H9 (cell line): ENCODE measurements around the gene PDE6G. TPM values are rescaled to one million over a fixed set of nuclear protein-coding genes. Genes with fewer than 3 reads are reported as not detected.

Experiments
- DNase-seq: peaks from one replicate; pipeline ENCODE4 v3.0.0-alpha.2; 2017
- H2AFZ ChIP-seq: one replicate; pipeline ENCODE4 v1.6.1; 2013; ENCODE audit warnings: mild to moderate bottlenecking, low read length, control low read depth, moderate library complexity
- H2AK5ac ChIP-seq: 2 replicates; pipeline ENCODE4 v1.6.1; 2013; ENCODE audit warnings: low read length, control low read depth, mixed read lengths; ENCODE audit not compliant: insufficient read length
- H2BK120ac ChIP-seq: one replicate; pipeline ENCODE4 v1.6.1; 2013; ENCODE audit warnings: low read depth, mild to moderate bottlenecking, low read length, control low read depth, inconsistent platforms; ENCODE audit not compliant: poor library complexity, severe bottlenecking
- H2BK12ac ChIP-seq: 2 replicates; pipeline ENCODE4 v1.6.1; 2013; ENCODE audit warnings: low read length, control low read depth, mixed read lengths, low read depth; ENCODE audit not compliant: insufficient read length
- H2BK15ac ChIP-seq: 2 replicates; pipeline ENCODE4 v1.6.1; 2013; ENCODE audit warnings: low read depth, low read length, control low read depth
- H2BK20ac ChIP-seq: one replicate; pipeline ENCODE4 v1.6.1; 2013; ENCODE audit warnings: low read depth, mild to moderate bottlenecking, low read length, control low read depth, inconsistent platforms; ENCODE audit not compliant: poor library complexity, severe bottlenecking
- H2BK5ac ChIP-seq: 2 replicates; pipeline ENCODE4 v1.6.1; 2013; ENCODE audit warnings: low read length, control low read depth, mixed read lengths; ENCODE audit not compliant: insufficient read length
- H3K14ac ChIP-seq: 2 replicates; pipeline ENCODE4 v1.6.1; 2013; ENCODE audit warnings: low read length, control low read depth; ENCODE audit not compliant: insufficient read depth
- H3K18ac ChIP-seq: 2 replicates; pipeline ENCODE4 v1.6.1; 2013; ENCODE audit warnings: low read depth, mild to moderate bottlenecking, mixed read lengths, low read length, control low read depth; ENCODE audit not compliant: insufficient read length
- H3K23ac ChIP-seq: 2 replicates; pipeline ENCODE4 v1.6.1; 2013; ENCODE audit warnings: low read length, control low read depth, mixed read lengths, low read depth; ENCODE audit not compliant: insufficient read length
- H3K23me2 ChIP-seq: 2 replicates; pipeline ENCODE4 v1.6.1; 2013; ENCODE audit warnings: low read depth, mild to moderate bottlenecking, mixed read lengths, low read length, control low read depth; ENCODE audit not compliant: insufficient read length, poor library complexity, severe bottlenecking
- H3K27ac ChIP-seq: 2 replicates; pipeline ENCODE4 v1.5.1; 2013; ENCODE audit warnings: low read length, control low read depth, mixed read lengths, low read depth; ENCODE audit not compliant: insufficient read length
- H3K27me3 ChIP-seq: 2 replicates; pipeline ENCODE4 v1.6.1; 2013; ENCODE audit warnings: low read length, control low read depth, inconsistent platforms; ENCODE audit not compliant: insufficient read depth
- H3K4ac ChIP-seq: 2 replicates; pipeline ENCODE4 v1.6.1; 2013; ENCODE audit warnings: low read depth, mild to moderate bottlenecking, control low read depth, inconsistent platforms, low read length, moderate library complexity
- H3K4me1 ChIP-seq: 2 replicates; pipeline ENCODE4 v1.6.1; 2013; ENCODE audit warnings: low read length, control low read depth, inconsistent platforms; ENCODE audit not compliant: insufficient read depth
- H3K4me2 ChIP-seq: 2 replicates; pipeline ENCODE4 v1.6.1; 2013; ENCODE audit warnings: low read length, control low read depth, mixed read lengths; ENCODE audit not compliant: insufficient read length, insufficient read depth
- H3K56ac ChIP-seq: 2 replicates; pipeline ENCODE4 v1.6.1; 2013; ENCODE audit warnings: low read depth, mild to moderate bottlenecking, mixed read lengths, low read length, control low read depth; ENCODE audit not compliant: insufficient read length
- H3K79me1 ChIP-seq: 2 replicates; pipeline ENCODE4 v1.6.1; 2013; ENCODE audit warnings: low read depth, mild to moderate bottlenecking, moderate library complexity, low read length, control low read depth, inconsistent platforms; ENCODE audit not compliant: insufficient read depth, poor library complexity, severe bottlenecking
- H3K79me2 ChIP-seq: 2 replicates; pipeline ENCODE4 v1.6.1; 2013; ENCODE audit warnings: low read length, control low read depth, inconsistent platforms; ENCODE audit not compliant: insufficient read depth
- H3K9ac ChIP-seq: 2 replicates; pipeline ENCODE4 v1.6.1; 2013; ENCODE audit warnings: low read length, control low read depth, mixed read lengths; ENCODE audit not compliant: insufficient read length; ENCODE audit errors: extremely low read depth
- H3K9me3 ChIP-seq: one replicate; pipeline ENCODE4 v1.6.1; 2013; ENCODE audit warnings: low read depth, low read length, inconsistent platforms; ENCODE audit not compliant: control insufficient read depth
- H3T11ph ChIP-seq: one replicate; pipeline ENCODE4 v1.6.1; 2013; ENCODE audit warnings: mild to moderate bottlenecking, low read length, control low read depth, inconsistent platforms
- H4K20me1 ChIP-seq: one replicate; pipeline ENCODE4 v1.6.1; 2013; ENCODE audit not compliant: control insufficient read depth, insufficient read length, insufficient read depth
- H4K5ac ChIP-seq: 2 replicates; pipeline ENCODE4 v1.6.1; 2013; ENCODE audit warnings: low read depth, mild to moderate bottlenecking, mixed read lengths, low read length, control low read depth; ENCODE audit not compliant: insufficient read length
- H4K8ac ChIP-seq: replicated peaks from 2 replicates; pipeline ENCODE4 v1.6.1; 2013; ENCODE audit warnings: low read length, control low read depth, mixed read lengths, low read depth; ENCODE audit not compliant: insufficient read length
- H4K91ac ChIP-seq: 2 replicates; pipeline ENCODE4 v1.6.1; 2013; ENCODE audit warnings: low read depth, mild to moderate bottlenecking, moderate library complexity, mixed read lengths, low read length, control low read depth; ENCODE audit not compliant: insufficient read length
- H3K27ac Mint-ChIP-seq, 3 experiments: 2 replicates in 2 of 3; 3 replicates in 1 of 3; pipeline ENCODE4 v1.8.0; 2020 to 2021; ENCODE audit warnings: mixed read lengths in 3 of 3, mild to moderate bottlenecking in 1 of 3, moderate library complexity in 1 of 3
- H3K27me3 Mint-ChIP-seq: 2 replicates; pipeline ENCODE4 v1.8.0; 2021; ENCODE audit warnings: low read depth, mild to moderate bottlenecking, moderate library complexity, mixed read lengths
- H3K36me3 Mint-ChIP-seq, 3 experiments: 2 replicates in 2 of 3; 3 replicates in 1 of 3; pipeline ENCODE4 v1.8.0; 2020 to 2021; ENCODE audit warnings: low read depth in 3 of 3, mixed read lengths in 3 of 3; ENCODE audit not compliant: insufficient read depth in 1 of 3
- H3K4me1 Mint-ChIP-seq, 2 experiments: 2 replicates each; pipeline ENCODE4 v1.8.0; 2020; ENCODE audit warnings: mixed read lengths in 2 of 2
- H3K4me3 Mint-ChIP-seq, 2 experiments: 2 replicates in 1 of 2; 3 replicates in 1 of 2; pipeline ENCODE4 v1.8.0; 2020 to 2021; ENCODE audit warnings: mild to moderate bottlenecking in 2 of 2, mixed read lengths in 2 of 2, moderate library complexity in 1 of 2
- H3K9me3 Mint-ChIP-seq, 2 experiments: 2 replicates in 1 of 2; 3 replicates in 1 of 2; pipeline ENCODE4 v1.8.0; 2020; ENCODE audit warnings: mild to moderate bottlenecking in 2 of 2, mixed read lengths in 2 of 2, moderate library complexity in 1 of 2
- CTCF ChIP-seq: fragments of 200-600 bp; sonication (generic); conservative IDR thresholded peaks from 3 replicates; pipeline ENCODE4 v1.8.0; 2021; ENCODE audit warnings: antibody characterized with exemption, mild to moderate bottlenecking
- WGBS: extraction: QIAGEN DNeasy Blood & Tissue Kit; methylation state at CpG from one replicate; pipeline ENCODE4 v1.1.7; 2013; ENCODE audit warnings: missing lambda C conversion rate, low lambda C conversion rate, mixed read lengths; ENCODE audit not compliant: insufficient read length; ENCODE audit errors: extremely low coverage; 5-methylcytosine and 5-hydroxymethylcytosine counted together
- total RNA-seq: library from RNA; stranded (reverse); gene quantifications from 2 replicates; pipeline ENCODE4 v1.2.1, GENCODE V29; 2021

Gene PDE6G
- total RNA-seq, 1 experiment from 2014 or later, result 5.7 TPM

- Mint-ChIP-seq H3K27me3 (no peaks in the 10 kb centered on the region), H3K9me3 (no peaks in the 10 kb centered on the region), H3K27ac (no peak overlapping the region), H3K4me1 (no peaks in the 10 kb centered on the region), H3K4me3 (no peak overlapping the region; a peak in 1 of 5 replicates), H3K36me3 (peaks cover 33 to 72% (median 62%) of the 10 kb centered on the region in 3 experiments)
- no CpG with 5 or more reads among the region's 20 CpGs for WGBS
- H4K20me1 ChIP-seq, result no peaks in the 10 kb centered on the region
- H3K9ac ChIP-seq, result no peak overlapping the region
- H3T11ph ChIP-seq, result no peak overlapping the region
- H2BK120ac ChIP-seq, result no peak overlapping the region
- no peak overlapping the region for H3K14ac ChIP-seq
- no peak overlapping the region for H4K8ac ChIP-seq
- H3K27ac ChIP-seq, result no peak overlapping the region
- no peaks in the 10 kb centered on the region for H3K27me3 ChIP-seq
- H2BK12ac ChIP-seq, result no peak overlapping the region
- peaks cover 2% of the 10 kb centered on the region; the same call in 1 of the 2 replicates for H3K79me2 ChIP-seq
- H2BK15ac ChIP-seq, result no peak overlapping the region
- H3K23ac ChIP-seq, result no peak overlapping the region
- no peak overlapping the region for H2BK20ac ChIP-seq
- no peak overlapping the region for H2AFZ ChIP-seq
- H3K4me1 ChIP-seq, result no peaks in the 10 kb centered on the region
- DNase-seq, result no peak
- no peak overlapping the region for H4K5ac ChIP-seq
- H2BK5ac ChIP-seq, result no peak overlapping the region
- H2AK5ac ChIP-seq, result no peak overlapping the region
- TF ChIP-seq CTCF, result no peak
- no peak overlapping the region for H3K4me2 ChIP-seq
- H3K56ac ChIP-seq, result no peak overlapping the region
- H3K9me3 ChIP-seq, result no peaks in the 10 kb centered on the region
- no peak overlapping the region for H3K4ac ChIP-seq
- no peaks in the 10 kb centered on the region for H3K23me2 ChIP-seq
- H3K79me1 ChIP-seq, result no peaks in the 10 kb centered on the region
- no peak overlapping the region for H4K91ac ChIP-seq
- no peak overlapping the region for H3K18ac ChIP-seq
Observed at GRCh38 chr17:81691608-81692007, 35.3 kb upstream of the PDE6G start.
